ENCODE results near the gene RGS9.
"Not testable (repeated sequence)": the region's sequence is repeated elsewhere in the genome, so short reads cannot be mapped to it uniquely, and the experiment has no call there.

The RGS9 gene

DNA sequence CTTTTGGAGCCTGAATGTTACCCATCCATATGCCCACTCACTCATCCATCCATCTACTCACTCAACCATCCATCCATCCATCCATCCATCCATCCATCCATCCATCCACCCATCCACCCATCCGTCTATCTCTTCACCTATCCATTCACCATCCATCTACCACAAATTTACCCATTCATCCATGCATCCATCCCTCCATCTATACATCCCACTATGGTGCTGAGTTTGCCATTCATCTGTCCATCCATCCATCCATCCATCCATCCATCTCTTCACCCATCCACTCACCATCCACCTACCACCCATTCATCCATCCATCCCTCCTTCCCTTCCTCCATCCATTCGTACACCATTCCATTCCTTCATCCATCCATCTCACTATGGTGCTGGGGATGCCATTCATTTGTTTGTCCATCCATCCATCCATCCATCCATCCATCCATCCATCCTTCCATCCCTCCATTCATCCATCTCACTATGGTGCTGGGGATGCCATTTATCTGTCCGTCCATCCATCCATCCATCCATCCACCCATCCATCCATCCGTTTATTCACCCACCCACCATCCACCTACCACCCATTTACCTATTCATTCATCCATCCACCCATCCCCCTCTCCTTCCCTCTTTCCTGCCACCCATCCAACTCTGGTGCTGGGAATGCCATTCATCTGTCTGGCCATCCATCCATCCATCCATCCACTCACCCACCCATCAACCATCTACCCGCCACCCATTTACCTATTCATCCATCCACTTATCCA lies 39.7 kb downstream of the RGS9 start:
- H3K36me3 ChIP-seq (ENCODE audit: control insufficient read depth in 5 of 5, insufficient read depth in 5 of 5, low read length in 5 of 5) = no peaks in the 10 kb centered on the region
- peaks cover 0 to 12% (median 0%) of the 10 kb centered on the region in 5 donors for H3K27me3 ChIP-seq (ENCODE audit: control insufficient read depth in 5 of 5, insufficient read depth in 4 of 5, low read length in 5 of 5)
- peaks cover 0 to 3% (median 2%) of the 10 kb centered on the region in 5 donors for H3K4me1 ChIP-seq (ENCODE audit: control insufficient read depth in 5 of 5, insufficient read depth in 5 of 5, low read length in 5 of 5)
- no peak overlapping the region for H3K27ac ChIP-seq (ENCODE audit: low read depth, low read length)
- H3K9me3 ChIP-seq (ENCODE audit: control insufficient read depth in 5 of 5, low read length in 5 of 5) = peaks cover 0 to 3% (median 0%) of the 10 kb centered on the region in 5 donors
- no peak overlapping the region for H3K9ac ChIP-seq (ENCODE audit: low read length in 5 of 5)
- H3K4me3 ChIP-seq (ENCODE audit: low read depth in 1 of 5, low read length in 5 of 5) = no peak overlapping the region

DNA sequence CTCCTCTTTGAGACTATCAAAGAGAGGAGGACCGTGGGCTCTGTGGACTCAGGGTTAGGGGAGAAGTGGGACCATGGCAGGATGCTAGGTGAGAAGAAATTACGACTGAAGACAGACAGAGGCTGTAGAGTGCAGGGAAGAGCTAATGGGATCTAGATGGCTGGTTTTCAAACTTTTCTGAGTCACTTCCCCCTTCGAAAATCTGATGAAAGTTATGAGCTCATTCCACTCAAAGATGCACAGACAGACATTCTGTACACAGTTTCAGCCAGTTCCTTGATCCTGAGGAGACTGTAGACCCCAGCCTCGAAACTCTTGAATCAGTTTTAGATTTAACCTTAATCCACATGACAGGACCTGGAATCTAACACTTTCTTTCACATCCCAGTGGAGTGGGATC lies 40.7 kb downstream of the RGS9 start:
- no peak overlapping the region for H3K27ac ChIP-seq (ENCODE audit: low read depth, low read length)
- peaks cover 0 to 3% (median 0%) of the 10 kb centered on the region in 5 donors for H3K9me3 ChIP-seq (ENCODE audit: control insufficient read depth in 5 of 5, low read length in 5 of 5)
- H3K27me3 ChIP-seq (ENCODE audit: control insufficient read depth in 5 of 5, insufficient read depth in 4 of 5, low read length in 5 of 5) = peaks cover 0 to 12% (median 0%) of the 10 kb centered on the region in 5 donors
- no peaks in the 10 kb centered on the region for H3K36me3 ChIP-seq (ENCODE audit: control insufficient read depth in 5 of 5, insufficient read depth in 5 of 5, low read length in 5 of 5)
- H3K4me1 ChIP-seq (ENCODE audit: control insufficient read depth in 5 of 5, insufficient read depth in 5 of 5, low read length in 5 of 5) = peaks cover 0 to 4% (median 3%) of the 10 kb centered on the region in 5 donors
- H3K9ac ChIP-seq (ENCODE audit: low read length in 5 of 5) = no peak overlapping the region
- no peak overlapping the region for H3K4me3 ChIP-seq (ENCODE audit: low read depth in 1 of 5, low read length in 5 of 5)

DNA sequence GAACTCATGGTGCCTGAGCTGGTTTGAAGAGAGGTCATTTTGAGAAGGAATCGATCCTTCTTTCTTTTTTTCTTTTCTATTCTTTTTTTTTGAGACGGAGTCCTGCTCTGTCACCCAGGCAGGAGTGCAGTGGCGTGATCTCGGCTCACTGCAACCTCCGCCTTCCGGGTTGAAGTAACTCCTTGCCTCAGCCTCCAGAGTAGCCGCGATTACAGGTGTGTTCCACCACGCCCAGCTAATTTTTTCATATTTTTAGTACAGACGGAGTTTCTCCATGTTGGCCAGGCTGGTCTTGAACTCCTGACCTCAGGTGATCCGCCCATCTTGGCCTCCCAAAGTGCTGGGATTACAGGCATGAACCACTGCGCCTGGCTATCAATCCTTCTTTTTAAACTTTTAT lies 43.1 kb downstream of the RGS9 start:
- not testable (repeated sequence) for H3K27ac ChIP-seq (ENCODE audit: low read depth, low read length); H3K4me3 ChIP-seq (ENCODE audit: low read depth in 1 of 5, low read length in 5 of 5); H3K27me3 ChIP-seq (ENCODE audit: control insufficient read depth in 5 of 5, insufficient read depth in 4 of 5, low read length in 5 of 5); H3K4me1 ChIP-seq (ENCODE audit: control insufficient read depth in 5 of 5, insufficient read depth in 5 of 5, low read length in 5 of 5); H3K9me3 ChIP-seq (ENCODE audit: control insufficient read depth in 5 of 5, low read length in 5 of 5); H3K36me3 ChIP-seq (ENCODE audit: control insufficient read depth in 5 of 5, insufficient read depth in 5 of 5, low read length in 5 of 5); H3K9ac ChIP-seq (ENCODE audit: low read length in 5 of 5)

DNA sequence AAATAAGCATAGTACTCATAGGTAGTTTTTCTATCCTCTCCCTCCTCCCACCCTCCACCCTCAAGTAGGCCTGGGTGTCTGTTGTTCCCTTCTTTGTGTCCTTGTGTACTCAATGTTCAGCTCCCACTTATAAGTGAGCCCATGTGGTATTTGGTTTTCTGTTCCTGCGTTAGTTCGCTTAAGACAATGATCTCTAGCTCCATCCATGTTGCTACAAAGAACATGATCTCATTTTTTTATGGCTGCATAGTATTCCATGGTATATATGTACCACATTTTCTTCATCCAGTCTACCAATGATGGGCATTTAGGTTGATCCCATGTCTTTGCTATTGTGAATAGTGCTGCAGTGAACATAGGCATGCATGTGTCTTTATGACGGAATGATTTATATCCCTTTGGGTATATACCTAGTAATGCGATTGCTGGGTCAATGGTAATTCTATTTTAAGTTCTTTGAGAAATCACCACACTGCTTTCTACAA lies 43.6 kb downstream of the RGS9 start:
- H3K27ac ChIP-seq (ENCODE audit: low read depth, low read length); H3K36me3 ChIP-seq (ENCODE audit: control insufficient read depth in 5 of 5, insufficient read depth in 5 of 5, low read length in 5 of 5); H3K9ac ChIP-seq (ENCODE audit: low read length in 5 of 5); H3K4me1 ChIP-seq (ENCODE audit: control insufficient read depth in 5 of 5, insufficient read depth in 5 of 5, low read length in 5 of 5); H3K27me3 ChIP-seq (ENCODE audit: control insufficient read depth in 5 of 5, insufficient read depth in 4 of 5, low read length in 5 of 5); H3K4me3 ChIP-seq (ENCODE audit: low read depth in 1 of 5, low read length in 5 of 5); H3K9me3 ChIP-seq (ENCODE audit: control insufficient read depth in 5 of 5, low read length in 5 of 5): not testable (repeated sequence)

DNA sequence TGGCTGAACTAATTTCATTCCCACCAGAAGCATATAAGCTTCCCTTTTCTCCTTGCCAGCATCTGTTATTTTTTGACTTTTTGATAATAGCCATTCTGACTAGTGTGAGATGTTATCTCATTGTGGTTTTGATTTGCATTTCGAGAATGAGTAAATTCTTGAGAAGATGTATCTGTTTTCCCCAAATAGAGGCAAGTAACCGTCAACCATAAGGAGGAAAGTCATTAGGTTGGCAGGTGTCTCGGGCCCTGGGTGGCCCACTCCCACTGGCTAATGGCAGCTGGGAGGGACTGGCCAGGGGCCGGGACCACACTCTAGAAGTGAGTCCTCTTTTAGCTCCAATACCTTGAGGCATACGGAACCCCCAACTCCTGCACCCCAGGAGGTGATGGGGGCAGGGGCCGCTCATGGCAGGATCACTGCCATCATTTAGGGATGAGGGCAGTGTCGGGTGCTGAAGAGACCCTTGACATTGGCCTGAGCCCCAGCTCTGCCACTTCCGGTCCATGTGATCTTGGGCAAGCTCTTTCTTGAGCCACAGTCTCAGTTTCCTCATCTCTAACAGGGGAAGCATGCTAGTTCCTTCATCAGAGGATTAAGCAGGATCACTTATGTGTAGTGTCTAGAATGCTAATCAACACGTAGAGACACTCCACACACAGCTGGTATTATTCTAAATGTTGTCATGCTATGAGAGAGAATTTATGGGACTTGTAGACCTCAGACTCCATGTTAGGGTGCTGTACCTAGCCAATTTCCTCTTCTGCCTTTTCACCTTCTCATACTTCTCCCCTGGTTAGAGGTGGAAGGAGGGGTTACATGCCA lies 44.3 kb downstream of the RGS9 start:
- H3K27ac ChIP-seq (ENCODE audit: low read depth, low read length) = no peak overlapping the region
- H3K36me3 ChIP-seq (ENCODE audit: control insufficient read depth in 5 of 5, insufficient read depth in 5 of 5, low read length in 5 of 5) = no peaks in the 10 kb centered on the region
- peaks cover 0 to 4% (median 0%) of the 10 kb centered on the region in 5 donors for H3K4me1 ChIP-seq (ENCODE audit: control insufficient read depth in 5 of 5, insufficient read depth in 5 of 5, low read length in 5 of 5)
- H3K27me3 ChIP-seq (ENCODE audit: control insufficient read depth in 5 of 5, insufficient read depth in 4 of 5, low read length in 5 of 5) = peaks cover 3 to 8% (median 6%) of the 10 kb centered on the region in 5 donors
- no peak overlapping the region for H3K9ac ChIP-seq (ENCODE audit: low read length in 5 of 5)
- no peak overlapping the region for H3K4me3 ChIP-seq (ENCODE audit: low read depth in 1 of 5, low read length in 5 of 5)
- H3K9me3 ChIP-seq (ENCODE audit: control insufficient read depth in 5 of 5, low read length in 5 of 5) = peaks cover 0 to 3% (median 0%) of the 10 kb centered on the region in 5 donors

DNA sequence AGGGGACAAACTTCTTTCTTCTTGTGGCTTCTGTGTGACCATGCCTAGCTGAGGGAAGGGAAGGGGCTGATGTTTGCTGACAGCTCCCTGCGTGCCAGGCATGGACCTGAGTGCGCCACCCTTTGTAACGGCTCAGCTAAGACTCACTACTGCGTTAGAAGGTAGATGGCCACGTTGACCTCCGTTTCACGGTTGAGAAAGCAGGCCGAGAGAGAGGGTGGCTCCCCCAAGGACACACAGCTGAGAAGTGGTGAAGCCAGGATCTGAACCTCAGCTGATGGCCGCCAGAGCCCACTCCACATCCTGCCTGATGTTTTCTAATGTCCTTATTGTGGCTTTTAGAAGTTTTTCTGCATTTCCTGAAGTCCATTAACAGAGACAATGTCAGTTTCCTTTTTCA lies 45.1 kb downstream of the RGS9 start:
- peaks cover 0 to 8% (median 3%) of the 10 kb centered on the region in 5 donors for H3K27me3 ChIP-seq (ENCODE audit: control insufficient read depth in 5 of 5, insufficient read depth in 4 of 5, low read length in 5 of 5)
- H3K9ac ChIP-seq (ENCODE audit: low read length in 5 of 5) = no peak overlapping the region
- no peak overlapping the region for H3K4me3 ChIP-seq (ENCODE audit: low read depth in 1 of 5, low read length in 5 of 5)
- no peaks in the 10 kb centered on the region for H3K9me3 ChIP-seq (ENCODE audit: control insufficient read depth in 5 of 5, low read length in 5 of 5)
- H3K4me1 ChIP-seq (ENCODE audit: control insufficient read depth in 5 of 5, insufficient read depth in 5 of 5, low read length in 5 of 5) = peaks cover 0 to 4% (median 0%) of the 10 kb centered on the region in 5 donors
- H3K27ac ChIP-seq (ENCODE audit: low read depth, low read length) = no peak overlapping the region
- no peaks in the 10 kb centered on the region for H3K36me3 ChIP-seq (ENCODE audit: control insufficient read depth in 5 of 5, insufficient read depth in 5 of 5, low read length in 5 of 5)

DNA sequence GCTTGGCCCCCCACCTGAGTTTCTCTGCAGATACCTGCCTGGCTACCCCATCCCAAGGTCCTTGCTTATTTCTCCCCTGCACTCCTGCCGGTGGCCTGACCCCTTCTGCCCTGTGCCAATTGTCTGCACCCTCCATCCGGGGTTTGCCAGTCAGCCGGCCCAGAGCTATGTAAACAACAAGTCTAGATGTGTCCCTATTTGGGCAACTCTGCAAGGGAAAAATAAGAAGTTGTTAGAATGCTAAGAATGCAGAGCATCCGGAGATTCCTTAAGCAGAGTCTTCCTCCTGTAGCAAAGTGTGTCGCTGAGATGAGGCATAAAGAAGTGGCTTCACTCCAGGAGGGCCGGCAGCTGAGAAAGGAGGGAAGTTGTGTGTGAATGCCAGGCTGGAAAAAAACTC lies 46.6 kb downstream of the RGS9 start:
- Histone ChIP-seq H3K9me3 (ENCODE audit: control insufficient read depth in 5 of 5, low read length in 5 of 5) (no peaks in the 10 kb centered on the region), H3K27ac (ENCODE audit: low read depth, low read length) (no peak overlapping the region), H3K9ac (ENCODE audit: low read length in 5 of 5) (no peak overlapping the region), H3K4me3 (ENCODE audit: low read depth in 1 of 5, low read length in 5 of 5) (no peak overlapping the region), H3K4me1 (ENCODE audit: control insufficient read depth in 5 of 5, insufficient read depth in 5 of 5, low read length in 5 of 5) (peaks cover 0 to 4% (median 0%) of the 10 kb centered on the region in 5 donors), H3K36me3 (ENCODE audit: control insufficient read depth in 5 of 5, insufficient read depth in 5 of 5, low read length in 5 of 5) (no peaks in the 10 kb centered on the region), H3K27me3 (ENCODE audit: control insufficient read depth in 5 of 5, insufficient read depth in 4 of 5, low read length in 5 of 5) (peaks cover 0 to 8% (median 3%) of the 10 kb centered on the region in 5 donors)

DNA sequence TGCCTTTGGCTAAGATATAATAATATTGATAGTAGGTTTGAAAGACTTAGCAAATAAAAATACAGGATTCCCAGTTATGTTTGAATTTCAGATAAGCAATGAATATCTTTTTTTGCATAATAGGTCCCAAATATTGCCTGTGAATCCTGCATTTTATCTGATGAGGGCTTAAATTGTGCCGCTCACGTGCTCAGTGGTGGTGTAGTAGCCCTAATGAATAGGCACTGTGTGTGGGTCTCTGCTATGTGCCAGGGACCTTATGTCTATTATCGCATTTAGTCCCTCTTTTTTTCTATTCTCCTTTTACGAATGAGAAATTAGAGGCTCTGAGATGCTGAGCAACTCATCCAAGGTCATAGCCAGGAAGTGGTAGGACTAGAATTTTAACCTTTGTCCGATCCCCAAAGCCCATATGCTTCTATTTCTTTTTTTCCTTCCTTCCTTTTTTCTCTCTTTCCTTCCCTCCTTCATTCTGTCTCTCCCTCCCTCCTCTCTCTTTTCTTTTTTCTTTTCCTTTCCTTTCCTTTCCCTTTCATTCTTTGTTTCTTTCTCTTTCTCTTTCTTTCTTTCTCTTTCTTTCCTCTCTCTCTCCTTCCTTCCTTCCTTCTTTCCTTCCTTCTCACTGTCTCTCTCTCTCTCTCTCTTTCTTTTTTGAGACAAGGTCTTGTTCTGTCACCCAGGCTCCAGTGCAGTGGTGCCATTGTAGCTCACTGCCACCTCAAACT lies 47.2 kb downstream of the RGS9 start:
- Histone ChIP-seq H3K4me1 (ENCODE audit: control insufficient read depth in 5 of 5, insufficient read depth in 5 of 5, low read length in 5 of 5) (peaks cover 0 to 4% (median 0%) of the 10 kb centered on the region in 5 donors), H3K27ac (ENCODE audit: low read depth, low read length) (no peak overlapping the region), H3K9ac (ENCODE audit: low read length in 5 of 5) (no peak overlapping the region), H3K27me3 (ENCODE audit: control insufficient read depth in 5 of 5, insufficient read depth in 4 of 5, low read length in 5 of 5) (peaks cover 0 to 8% (median 3%) of the 10 kb centered on the region in 5 donors), H3K36me3 (ENCODE audit: control insufficient read depth in 5 of 5, insufficient read depth in 5 of 5, low read length in 5 of 5) (no peaks in the 10 kb centered on the region), H3K9me3 (ENCODE audit: control insufficient read depth in 5 of 5, low read length in 5 of 5) (no peaks in the 10 kb centered on the region), H3K4me3 (ENCODE audit: low read depth in 1 of 5, low read length in 5 of 5) (no peak overlapping the region)

DNA sequence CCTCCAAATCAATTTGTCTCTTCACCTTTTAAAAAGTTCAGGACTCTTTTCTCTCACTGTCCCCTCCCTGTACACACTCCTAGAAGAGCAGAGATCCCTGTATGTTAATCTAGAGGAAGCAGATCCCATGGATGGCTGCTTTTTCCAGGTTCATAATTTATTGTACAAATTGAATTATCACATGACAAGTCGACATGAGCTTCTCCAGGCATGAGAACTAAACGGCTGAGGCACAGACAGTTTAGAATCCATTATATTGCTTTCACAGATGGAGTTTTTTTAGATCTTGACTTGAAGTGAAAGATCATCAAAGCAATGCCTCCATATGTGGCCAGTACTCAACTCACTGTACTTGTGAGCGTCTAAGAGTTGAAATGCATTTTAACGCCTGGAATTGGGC lies 47.9 kb downstream of the RGS9 start:
- Histone ChIP-seq H3K4me1 (ENCODE audit: control insufficient read depth in 5 of 5, insufficient read depth in 5 of 5, low read length in 5 of 5) (peaks cover 0 to 4% (median 0%) of the 10 kb centered on the region in 5 donors), H3K27me3 (ENCODE audit: control insufficient read depth in 5 of 5, insufficient read depth in 4 of 5, low read length in 5 of 5) (peaks cover 0 to 8% (median 5%) of the 10 kb centered on the region in 5 donors)

More for the DNA sequence above, 47.9 kb downstream of the RGS9 start:
- H3K9me3 ChIP-seq (ENCODE audit: control insufficient read depth in 5 of 5, low read length in 5 of 5) = no peaks in the 10 kb centered on the region
- no peak overlapping the region for H3K4me3 ChIP-seq (ENCODE audit: low read depth in 1 of 5, low read length in 5 of 5)
- no peak overlapping the region for H3K9ac ChIP-seq (ENCODE audit: low read length in 5 of 5)
- H3K27ac ChIP-seq (ENCODE audit: low read depth, low read length) = no peak overlapping the region
- H3K36me3 ChIP-seq (ENCODE audit: control insufficient read depth in 5 of 5, insufficient read depth in 5 of 5, low read length in 5 of 5) = no peaks in the 10 kb centered on the region
